IMR-90 (cell line): ENCODE results near the gene IL19. TPM values are rescaled to one million over a fixed set of nuclear protein-coding genes. Genes with fewer than 3 reads are reported as not detected.
"Not testable (repeated sequence)": the region's sequence is repeated elsewhere in the genome, so short reads cannot be mapped to it uniquely, and the experiment has no call there.

Source experiments
- ATAC-seq: fragments of 200-7000 bp; cut with Tn5 transposase; 2 replicates; pipeline ENCODE4 v1.9.1; 2020; ENCODE audit warnings: low read depth, mild to moderate bottlenecking, moderate library complexity
- BruUV-seq: library from RNA; stranded (reverse); fragments of 400-500 nt; replicated peaks from 2 replicates; lab custom pipeline; 2021; lab: Mats Ljungman, UMichigan
- CTCF ChIA-PET: fragments of 300-600 bp; formaldehyde crosslinking; extraction: SDS; loops from one replicate; lab custom pipeline; 2021; ENCODE audit warnings: antibody characterized with exemption; lab: Yijun Ruan, JAX
- POLR2A ChIA-PET: fragments of 300-600 bp; sonication (Branson Sonifier 250); formaldehyde crosslinking; loops from one replicate; lab custom pipeline; 2022; ENCODE audit warnings: antibody characterized with exemption; ENCODE audit not compliant: unreplicated experiment; lab: Charles Lee
- DNase-seq: peaks from one replicate; pipeline ENCODE4 v3.0.0; 2013
- H2AFZ ChIP-seq: replicated peaks from 2 replicates; pipeline ENCODE3; 2013; ENCODE audit warnings: low read length, mild to moderate bottlenecking; ENCODE audit not compliant: poor library complexity
- H2AK5ac ChIP-seq: 2 replicates; pipeline ENCODE4 v1.6.1; 2013; ENCODE audit warnings: low read depth, low read length, inconsistent platforms
- H2AK9ac ChIP-seq: replicated peaks from 2 replicates; pipeline ENCODE3; 2013; ENCODE audit warnings: mild to moderate bottlenecking, low read depth, low read length, moderate library complexity; ENCODE audit not compliant: poor library complexity
- H2BK120ac ChIP-seq: 2 replicates; pipeline ENCODE4 v1.6.1; 2013; ENCODE audit warnings: low read depth, low read length, inconsistent platforms
- H2BK15ac ChIP-seq: 3 replicates; pipeline ENCODE4 v1.6.1; 2013; ENCODE audit warnings: low read depth, low read length, inconsistent platforms
- H2BK20ac ChIP-seq: 2 replicates; pipeline ENCODE4 v1.6.1; 2013; ENCODE audit warnings: low read depth, mild to moderate bottlenecking, inconsistent platforms, low read length, moderate library complexity
- H2BK5ac ChIP-seq: 2 replicates; pipeline ENCODE4 v1.6.1; 2013; ENCODE audit warnings: mild to moderate bottlenecking, low read depth, low read length, inconsistent platforms; ENCODE audit not compliant: poor library complexity, severe bottlenecking
- H3K14ac ChIP-seq: replicated peaks from 2 replicates; pipeline ENCODE4 v1.6.1; 2013; ENCODE audit warnings: low read depth, low read length, inconsistent platforms
- H3K18ac ChIP-seq: 2 replicates; pipeline ENCODE4 v1.6.1; 2013; ENCODE audit warnings: low read depth, low read length, control low read depth
- H3K23ac ChIP-seq: 2 replicates; pipeline ENCODE4 v1.6.1; 2013; ENCODE audit warnings: low read depth, low read length, inconsistent platforms
- H3K27ac ChIP-seq: 2 replicates; pipeline ENCODE4 v1.5.1; 2013; ENCODE audit warnings: mild to moderate bottlenecking, control low read depth, low read length; ENCODE audit not compliant: insufficient read depth
- H3K27me3 ChIP-seq: 2 replicates; pipeline ENCODE4 v1.6.1; 2013; ENCODE audit warnings: low read length; ENCODE audit not compliant: control insufficient read depth, insufficient read depth
- H3K36me3 ChIP-seq: 2 replicates; pipeline ENCODE4 v1.6.1; 2013; ENCODE audit warnings: low read length, mixed read lengths; ENCODE audit not compliant: control insufficient read depth, insufficient read depth
- H3K4ac ChIP-seq: 2 replicates; pipeline ENCODE4 v1.6.1; 2013; ENCODE audit warnings: low read depth, low read length, inconsistent platforms
- H3K4me1 ChIP-seq: 2 replicates; pipeline ENCODE4 v1.6.1; 2013; ENCODE audit warnings: low read length, mixed read lengths; ENCODE audit not compliant: control insufficient read depth, insufficient read depth
- H3K4me2 ChIP-seq: 2 replicates; pipeline ENCODE4 v1.6.1; 2013; ENCODE audit warnings: low read depth, mild to moderate bottlenecking, control low read depth, low read length, moderate library complexity
- H3K4me3 ChIP-seq: 2 replicates; pipeline ENCODE4 v1.5.1; 2013; ENCODE audit warnings: low read depth, mild to moderate bottlenecking, control low read depth, low read length, moderate library complexity; ENCODE audit not compliant: insufficient read depth
- H3K56ac ChIP-seq: 2 replicates; pipeline ENCODE4 v1.6.1; 2013; ENCODE audit warnings: low read length, inconsistent platforms; ENCODE audit not compliant: insufficient read depth; ENCODE audit errors: extremely low read depth
- H3K79me1 ChIP-seq, 2 experiments: 2 replicates each; pipeline ENCODE4 v1.6.1; 2013; ENCODE audit warnings: low read length in 2 of 2, inconsistent platforms in 1 of 2, low read depth in 1 of 2
- H3K9ac ChIP-seq: 2 replicates; pipeline ENCODE4 v1.6.1; 2013; ENCODE audit warnings: low read depth, low read length, control low read depth
- H3K9me1 ChIP-seq: 2 replicates; pipeline ENCODE4 v1.6.1; 2013; ENCODE audit warnings: low read length, inconsistent platforms; ENCODE audit not compliant: insufficient read depth
- H3K9me3 ChIP-seq: 2 replicates; pipeline ENCODE4 v1.6.1; 2013; ENCODE audit warnings: low read length; ENCODE audit not compliant: control insufficient read depth, insufficient read depth
- H4K20me1 ChIP-seq: 2 replicates; pipeline ENCODE4 v1.6.1; 2013; ENCODE audit warnings: low read length, inconsistent platforms; ENCODE audit not compliant: insufficient read depth
- H4K5ac ChIP-seq: 2 replicates; pipeline ENCODE4 v1.6.1; 2013; ENCODE audit warnings: mild to moderate bottlenecking, low read depth, low read length, control low read depth
- H4K8ac ChIP-seq, 2 experiments: 2 replicates each; pipeline ENCODE4 v1.6.1; 2013; ENCODE audit warnings: low read depth in 2 of 2, low read length in 2 of 2, control low read depth in 1 of 2, inconsistent platforms in 1 of 2
- H4K91ac ChIP-seq: 2 replicates; pipeline ENCODE4 v1.6.1; 2013; ENCODE audit warnings: low read depth, low read length, inconsistent platforms; ENCODE audit not compliant: insufficient read depth
- WGBS, 2 experiments: methylation state at CpG; one replicate each; pipeline versions ENCODE4 v1.1.5 to v1.1.7; 2013; ENCODE audit warnings: missing lambda C conversion rate in 2 of 2; ENCODE audit not compliant: insufficient read length in 1 of 2; ENCODE audit errors: extremely low coverage in 2 of 2; 5-methylcytosine and 5-hydroxymethylcytosine counted together
- dilution Hi-C: fragments of 300-500 bp; cut with HindIII; formaldehyde crosslinking; loops from one replicate; pipeline ENCODE4 v1.14.3; 2018; ENCODE audit warnings: low sequenced_read_pairs; ENCODE audit not compliant: unreplicated experiment
- in situ Hi-C: fragments of 300-500 bp; cut with MboI; formaldehyde crosslinking; loops from 3 replicates; pipeline ENCODE4 v1.14.3; 2019; ENCODE audit warnings: low sequenced_read_pairs, inconsistent platforms, mixed read lengths
- intact Hi-C: fragments of 100-400 bp; cut with micrococcal nuclease; formaldehyde crosslinking; loops from 2 replicates; pipeline ENCODE4 v1.10.0; 2022
- polyA plus RNA-seq, 3 experiments: library from polyadenylated mRNA; depleted of rRNA; stranded (reverse); fragments of >200 nt; gene quantifications; 2 replicates each; pipeline ENCODE4 v1.2.3, GENCODE V29; 2012; ENCODE audit warnings: low replicate concordance in 1 of 3
- total RNA-seq: library from RNA; depleted of rRNA; stranded (reverse); fragments of >200 nt; gene quantifications from 2 replicates; pipeline ENCODE4 v1.2.3, GENCODE V29; 2012

The IL19 gene
- total and polyA plus RNA-seq, 2 of the 4 experiments (the other 2 are of a cell fraction) = not detected

GRCh38 chr1:206765771-206766170 lies 4.8 kb upstream of the IL19 start:
- H3K27ac ChIP-seq, H2AK9ac ChIP-seq, H3K27me3 ChIP-seq, H3K9me3 ChIP-seq, intact Hi-C loops, ATAC-seq, H3K9me1 ChIP-seq, H3K23ac ChIP-seq, DNase-seq, H4K20me1 ChIP-seq, H3K4me2 ChIP-seq, H2AFZ ChIP-seq, H4K5ac ChIP-seq, H4K91ac ChIP-seq, H3K4me1 ChIP-seq, H3K18ac ChIP-seq, H3K36me3 ChIP-seq, H2BK5ac ChIP-seq, dilution Hi-C loops, BruUV-seq, CTCF ChIA-PET, H3K79me1 ChIP-seq, in situ Hi-C loops, H2BK15ac ChIP-seq, H3K4me3 ChIP-seq, H3K9ac ChIP-seq: not testable (repeated sequence)
- peak overlapping the region in 1 of 2 experiments; percentile 47; a peak in 1 of 4 replicates for H4K8ac ChIP-seq
- no CpG with 5 or more reads among the region's 1 CpG for WGBS, 2 experiments
- peak overlapping the region; percentile 75; the same call in 1 of the 2 replicates for H2BK120ac ChIP-seq
- 0 out of 2 replicates have a peak overlapping the region, but pooled peaks have one; percentile 68 for H3K4ac ChIP-seq
- H3K56ac ChIP-seq = peak overlapping the region; percentile 12; the same call in 1 of the 2 replicates
- 0 out of 2 replicates have a peak overlapping the region, but pooled peaks have one; percentile 34 for H3K14ac ChIP-seq
- peak overlapping the region; percentile 36; the same call in 1 of the 2 replicates for H2BK20ac ChIP-seq
- POLR2A ChIA-PET = interaction anchor here (1.1 kb wide), 1 partner anchor 11 kb away, joined by 3 read pairs; no protein-coding TSS in a partner anchor
- H2AK5ac ChIP-seq = peak overlapping the region; percentile 35; the same call in 1 of the 2 replicates
